ENCODE measurements around the gene PYDC1.

GRCh38 chr16:31188450-31189411 is 28.2 kb downstream of the PYDC1 start:
- no peak for TF ChIP-seq POLR2A (IDR thresholded peaks at IDR 0.05; ENCODE audit: low read length)
- no peak for TF ChIP-seq GATA1 (IDR thresholded peaks at IDR 0.05; ENCODE audit: low read depth, low read length)
